Measurements from ENCODE around the gene CHD6.

Gene CHD6

GRCh38 chr20:41358717-41359116, 259.5 kb downstream of the CHD6 start (continued):
- TF ChIP-seq SP3 (tag by site-specific recombination; IDR thresholded peaks at IDR 0.05) (no peak), ZNF561 (tag by site-specific recombination; IDR thresholded peaks at IDR 0.05; ENCODE audit: borderline replicate concordance) (no peak), ZNF626 (tag by site-specific recombination; IDR thresholded peaks at IDR 0.05) (no peak), ZNF629 (tag by site-specific recombination; IDR thresholded peaks at IDR 0.05) (no peak), GLI2 (tag by site-specific recombination; IDR thresholded peaks at IDR 0.05; ENCODE audit: borderline replicate concordance, low read depth) (no peak)

- ChIA-PET CTCF (no interaction called here), POLR2A (no interaction called here)
- no peaks in the 10 kb centered on the region for H3K4me1 ChIP-seq (ENCODE audit: control insufficient read depth, insufficient read depth, low read length)
- H3K36me3 ChIP-seq (ENCODE audit: control insufficient read depth in 2 of 2, insufficient read depth in 1 of 2, low read length in 2 of 2), result peaks cover 0 to 80% of the 10 kb centered on the region in 2 experiments; a peak in 2 of 3 replicates
- no peak for TF ChIP-seq ZNF362 (tag by site-specific recombination; IDR thresholded peaks at IDR 0.05)
- no peak for TF ChIP-seq ZNF624 (tag by site-specific recombination; IDR thresholded peaks at IDR 0.05)
- TF ChIP-seq ZIC2 (tag by site-specific recombination; IDR thresholded peaks at IDR 0.05), result peak; percentile 95
- H3K9me3 ChIP-seq (ENCODE audit: control insufficient read depth, insufficient read depth, low read depth, low read length), result no peaks in the 10 kb centered on the region
- H3K27ac ChIP-seq (ENCODE audit: extremely low read depth, low read depth, low read length), result no peak overlapping the region
- H3K4me3 ChIP-seq (ENCODE audit: low read depth, low read length), result no peak overlapping the region
These were observed 259.9 kb downstream of the CHD6 start for GRCh38 chr20:41358230-41358629.

- Histone ChIP-seq H3K4me3 (ENCODE audit: low read depth, low read length) (no peak overlapping the region), H3K36me3 (ENCODE audit: control insufficient read depth in 2 of 2, insufficient read depth in 1 of 2, low read length in 2 of 2) (peaks cover 0 to 86% of the 10 kb centered on the region in 2 experiments; a peak in 2 of 3 replicates), H3K4me1 (ENCODE audit: control insufficient read depth, insufficient read depth, low read length) (no peaks in the 10 kb centered on the region), H3K27ac (ENCODE audit: extremely low read depth, low read depth, low read length) (no peak overlapping the region), H3K9me3 (ENCODE audit: control insufficient read depth, insufficient read depth, low read depth, low read length) (no peaks in the 10 kb centered on the region)
- POLR2A ChIA-PET, result interaction anchor here (0.6 kb wide), 1 partner anchor 17 kb away, joined by 4 read pairs; no protein-coding TSS in a partner anchor
- CTCF ChIA-PET, result no interaction called here
- TF ChIP-seq CTCF (tag by site-specific recombination; IDR thresholded peaks at IDR 0.05) (peak; percentile 23; the same call in 1 of the 2 replicates), ZBTB44 (tag by site-specific recombination; IDR thresholded peaks at IDR 0.05) (no peak), HIC1 (tag by site-specific recombination; IDR thresholded peaks at IDR 0.05) (peak; percentile 33; the same call in 1 of the 2 replicates)
These were observed 260.6 kb downstream of the CHD6 start for GRCh38 chr20:41357424-41358163.

- ChIA-PET CTCF (no interaction called here), POLR2A (interaction anchor here (0.6 kb wide), 1 partner anchor 17 kb away, joined by 4 read pairs; no protein-coding TSS in a partner anchor)
- no peak for TF ChIP-seq ZNF560 (tag by site-specific recombination; IDR thresholded peaks at IDR 0.05; ENCODE audit: borderline replicate concordance)
- H3K4me3 ChIP-seq (ENCODE audit: low read depth, low read length), result no peak overlapping the region
- H3K4me1 ChIP-seq (ENCODE audit: control insufficient read depth, insufficient read depth, low read length), result no peaks in the 10 kb centered on the region
- H3K27ac ChIP-seq (ENCODE audit: extremely low read depth, low read depth, low read length), result no peak overlapping the region
- peaks cover 0 to 87% of the 10 kb centered on the region in 2 experiments; a peak in 2 of 3 replicates for H3K36me3 ChIP-seq (ENCODE audit: control insufficient read depth in 2 of 2, insufficient read depth in 1 of 2, low read length in 2 of 2)
- H3K9me3 ChIP-seq (ENCODE audit: control insufficient read depth, insufficient read depth, low read depth, low read length), result no peaks in the 10 kb centered on the region
These were observed 261.2 kb downstream of the CHD6 start for GRCh38 chr20:41356951-41357350.
